Breast epithelium (tissue), 4 donors: Measurements from ENCODE around the gene FHOD3. TPM values are rescaled to one million over a fixed set of nuclear protein-coding genes. Genes with fewer than 3 reads are reported as not detected.

Experiments used
- DNase-seq, 2 donors: peaks; one replicate each; pipeline ENCODE4 v3.0.0-alpha.2; 2019; ENCODE audit warnings: low spot score in 2 of 2
- H3K27ac ChIP-seq, 2 donors: fragments of 200-600 bp; sonication (generic) in 1 of 2; one replicate each; pipeline ENCODE4 v1.5.1; 2016 to 2019; ENCODE audit warnings: mild to moderate bottlenecking in 1 of 2
- H3K27me3 ChIP-seq, 2 donors: fragments of 200-600 bp; sonication (generic) in 1 of 2; one replicate each; pipeline versions ENCODE4 v1.5.1 to v1.6.0; 2017 to 2019; ENCODE audit warnings: control low read depth in 1 of 2, mild to moderate bottlenecking in 1 of 2
- H3K36me3 ChIP-seq: fragments of 200-600 bp; one replicate; pipeline ENCODE4 v1.5.1; 2019
- H3K4me1 ChIP-seq, 2 donors: fragments of 200-600 bp; sonication (generic); one replicate each; pipeline ENCODE4 v1.5.1; 2016 to 2019; ENCODE audit warnings: control low read depth in 1 of 2
- H3K4me3 ChIP-seq, 3 donors: fragments of 200-600 bp; sonication (generic); 1 replicate in 2 of 3; 2 replicates in 1 of 3; pipeline ENCODE4 v1.5.1; 2016 to 2019; ENCODE audit warnings: mild to moderate bottlenecking in 3 of 3, moderate library complexity in 2 of 3
- H3K9me3 ChIP-seq, 2 donors: fragments of 200-600 bp; sonication (generic) in 1 of 2; one replicate each; pipeline ENCODE4 v1.5.1; 2016 to 2019; ENCODE audit warnings: control low read depth in 1 of 2
- CTCF ChIP-seq, 3 donors: fragments of 450-650 bp; IDR thresholded peaks; one replicate each; pipeline ENCODE4 v1.5.1; 2016 to 2017; ENCODE audit warnings: antibody characterized with exemption in 3 of 3, mild to moderate bottlenecking in 3 of 3, moderate library complexity in 3 of 3
- POLR2A ChIP-seq: fragments of 450-650 bp; IDR thresholded peaks from one replicate; pipeline ENCODE4 v1.6.1; 2016; ENCODE audit warnings: antibody characterized with exemption, mild to moderate bottlenecking, moderate library complexity
- POLR2AphosphoS5 ChIP-seq, 3 donors: sonication (generic); formaldehyde crosslinking; IDR thresholded peaks; one replicate each; pipeline ENCODE4 v1.6.1; 2017; ENCODE audit warnings: antibody characterized with exemption in 3 of 3
- intact Hi-C: fragments of 100-400 bp; cut with DNase I; formaldehyde crosslinking; loops from one replicate; pipeline ENCODE4 v1.15.1; 2023; ENCODE audit warnings: low total_unique reads
- total RNA-seq, 3 donors: library from RNA; depleted of rRNA; stranded (reverse); fragments of >200 nt; gene quantifications; one replicate each; pipeline ENCODE4 v1.1.0, GENCODE V29; 2016

The FHOD3 gene
- total RNA-seq, 3 donors from 2014 or later, result 1.9 to 13.1 (median 13.0) TPM

GRCh38 chr18:36769611-36770314 is 472.2 kb downstream of the FHOD3 start:
- intact Hi-C loops, result loop anchor here (5.0 kb wide), 1 partner anchor 752 kb away; no protein-coding TSS in a partner anchor
- Histone ChIP-seq H3K27ac (no peak overlapping the region), H3K36me3 (no peaks in the 10 kb centered on the region), H3K4me1 (no peaks in the 10 kb centered on the region), H3K27me3 (no peaks in the 10 kb centered on the region), H3K9me3 (no peaks in the 10 kb centered on the region), H3K4me3 (no peak overlapping the region)
- DNase-seq, result no peak
- TF ChIP-seq POLR2A (no peak), CTCF (IDR thresholded peaks at IDR 0.05) (no peak), POLR2AphosphoS5 (IDR thresholded peaks at IDR 0.05) (no peak)

- Histone ChIP-seq H3K27ac (no peak overlapping the region), H3K4me3 (no peak overlapping the region), H3K4me1 (no peaks in the 10 kb centered on the region), H3K36me3 (no peaks in the 10 kb centered on the region), H3K9me3 (no peaks in the 10 kb centered on the region), H3K27me3 (no peaks in the 10 kb centered on the region)
- TF ChIP-seq POLR2A (no peak), POLR2AphosphoS5 (IDR thresholded peaks at IDR 0.05) (no peak), CTCF (IDR thresholded peaks at IDR 0.05) (no peak)
- DNase-seq, result no peak
- intact Hi-C loops, result no loop called here
Measured at GRCh38 chr18:36770315-36770946, 472.9 kb downstream of the FHOD3 start.

DNA sequence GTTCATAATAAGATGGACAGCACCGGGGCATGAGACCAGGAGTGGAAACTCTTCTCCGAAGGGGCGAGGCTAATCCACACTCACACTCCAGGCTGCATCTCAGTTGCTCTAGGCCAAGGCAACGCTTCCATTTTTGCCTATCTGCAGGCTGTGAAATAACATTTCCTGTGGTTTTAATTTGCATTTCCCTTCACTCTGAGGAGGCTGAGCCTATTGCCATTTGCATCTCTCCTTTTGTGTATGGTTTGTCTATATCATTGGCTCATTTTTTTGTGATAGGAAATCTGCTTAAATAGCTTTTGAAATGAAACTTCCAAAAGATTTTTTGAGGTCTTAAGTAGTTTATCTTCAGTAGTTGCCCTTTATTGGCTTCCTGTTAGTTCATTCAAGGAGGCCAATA is 473.7 kb downstream of the FHOD3 start:
- no peak for TF ChIP-seq POLR2A
- TF ChIP-seq POLR2AphosphoS5 (IDR thresholded peaks at IDR 0.05), result no peak
- no peak for TF ChIP-seq CTCF (IDR thresholded peaks at IDR 0.05)
- intact Hi-C loops, result no loop called here
- H3K9me3 ChIP-seq, result no peaks in the 10 kb centered on the region
- DNase-seq, result no peak
- no peak overlapping the region for H3K4me3 ChIP-seq
- no peaks in the 10 kb centered on the region for H3K27me3 ChIP-seq
- no peak overlapping the region for H3K27ac ChIP-seq
- no peaks in the 10 kb centered on the region for H3K36me3 ChIP-seq
- no peaks in the 10 kb centered on the region for H3K4me1 ChIP-seq

DNA sequence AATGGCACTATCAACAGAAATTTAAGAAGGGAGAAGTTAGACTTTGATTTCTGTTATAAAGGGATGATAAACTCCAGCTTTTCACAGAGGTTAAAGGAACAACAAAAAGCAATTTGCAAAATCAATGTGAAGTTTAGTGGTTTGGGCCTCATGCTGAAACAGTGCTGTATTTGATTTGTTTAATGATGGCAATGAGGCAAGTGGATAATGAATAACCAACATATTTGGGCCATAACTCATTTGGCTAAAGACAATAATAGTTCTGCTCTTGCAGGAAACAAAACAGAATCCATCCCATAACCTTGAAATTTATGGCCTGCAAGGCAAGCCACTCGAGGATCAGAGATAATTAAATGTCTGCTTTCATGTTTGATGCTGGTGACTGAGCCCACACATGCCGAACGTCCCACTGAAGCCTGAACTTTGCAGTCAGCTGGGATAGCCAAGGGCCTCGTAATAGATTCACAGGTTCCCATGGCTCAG is 474.8 kb downstream of the FHOD3 start:
- H3K9me3 ChIP-seq, result no peaks in the 10 kb centered on the region
- TF ChIP-seq POLR2AphosphoS5 (IDR thresholded peaks at IDR 0.05) (no peak), CTCF (IDR thresholded peaks at IDR 0.05) (no peak), POLR2A (no peak)
- no peaks in the 10 kb centered on the region for H3K4me1 ChIP-seq
- H3K27me3 ChIP-seq, result no peaks in the 10 kb centered on the region
- no peak overlapping the region for H3K4me3 ChIP-seq
- DNase-seq, result no peak
- H3K36me3 ChIP-seq, result no peaks in the 10 kb centered on the region
- intact Hi-C loops, result no loop called here
- H3K27ac ChIP-seq, result no peak overlapping the region

- TF ChIP-seq POLR2A, result no peak
- TF ChIP-seq POLR2AphosphoS5 (IDR thresholded peaks at IDR 0.05), result no peak
- TF ChIP-seq CTCF (IDR thresholded peaks at IDR 0.05), result no peak
- no peaks in the 10 kb centered on the region for H3K36me3 ChIP-seq
- H3K4me1 ChIP-seq, result no peaks in the 10 kb centered on the region
- no peak overlapping the region for H3K27ac ChIP-seq
- no peak overlapping the region for H3K4me3 ChIP-seq
- intact Hi-C loops, result no loop called here
- no peak for DNase-seq
- H3K27me3 ChIP-seq, result no peaks in the 10 kb centered on the region
- no peaks in the 10 kb centered on the region for H3K9me3 ChIP-seq
Measured at GRCh38 chr18:36775396-36775795, 477.9 kb downstream of the FHOD3 start.
